IMR-90 (cell line): ENCODE results near the gene ADAMTS12. TPM values are rescaled to one million over a fixed set of nuclear protein-coding genes. Genes with fewer than 3 reads are reported as not detected.

Experiments used
- ATAC-seq: fragments of 200-7000 bp; cut with Tn5 transposase; 2 replicates; pipeline ENCODE4 v1.9.1; 2020; ENCODE audit warnings: low read depth, mild to moderate bottlenecking, moderate library complexity
- BruUV-seq: library from RNA; stranded (reverse); fragments of 400-500 nt; replicated peaks from 2 replicates; lab custom pipeline; 2021; lab: Mats Ljungman, UMichigan
- CTCF ChIA-PET: fragments of 300-600 bp; formaldehyde crosslinking; extraction: SDS; loops from one replicate; lab custom pipeline; 2021; ENCODE audit warnings: antibody characterized with exemption; lab: Yijun Ruan, JAX
- POLR2A ChIA-PET: fragments of 300-600 bp; sonication (Branson Sonifier 250); formaldehyde crosslinking; loops from one replicate; lab custom pipeline; 2022; ENCODE audit warnings: antibody characterized with exemption; ENCODE audit not compliant: unreplicated experiment; lab: Charles Lee
- DNase-seq: peaks from one replicate; pipeline ENCODE4 v3.0.0; 2013
- H2AFZ ChIP-seq: replicated peaks from 2 replicates; pipeline ENCODE3; 2013; ENCODE audit warnings: low read length, mild to moderate bottlenecking; ENCODE audit not compliant: poor library complexity
- H2AK5ac ChIP-seq: 2 replicates; pipeline ENCODE4 v1.6.1; 2013; ENCODE audit warnings: low read depth, low read length, inconsistent platforms
- H2AK9ac ChIP-seq: replicated peaks from 2 replicates; pipeline ENCODE3; 2013; ENCODE audit warnings: mild to moderate bottlenecking, low read depth, low read length, moderate library complexity; ENCODE audit not compliant: poor library complexity
- H2BK120ac ChIP-seq: 2 replicates; pipeline ENCODE4 v1.6.1; 2013; ENCODE audit warnings: low read depth, low read length, inconsistent platforms
- H2BK15ac ChIP-seq: 3 replicates; pipeline ENCODE4 v1.6.1; 2013; ENCODE audit warnings: low read depth, low read length, inconsistent platforms
- H2BK20ac ChIP-seq: 2 replicates; pipeline ENCODE4 v1.6.1; 2013; ENCODE audit warnings: low read depth, mild to moderate bottlenecking, inconsistent platforms, low read length, moderate library complexity
- H2BK5ac ChIP-seq: 2 replicates; pipeline ENCODE4 v1.6.1; 2013; ENCODE audit warnings: mild to moderate bottlenecking, low read depth, low read length, inconsistent platforms; ENCODE audit not compliant: poor library complexity, severe bottlenecking
- H3K14ac ChIP-seq: replicated peaks from 2 replicates; pipeline ENCODE4 v1.6.1; 2013; ENCODE audit warnings: low read depth, low read length, inconsistent platforms
- H3K18ac ChIP-seq: 2 replicates; pipeline ENCODE4 v1.6.1; 2013; ENCODE audit warnings: low read depth, low read length, control low read depth
- H3K23ac ChIP-seq: 2 replicates; pipeline ENCODE4 v1.6.1; 2013; ENCODE audit warnings: low read depth, low read length, inconsistent platforms
- H3K27ac ChIP-seq: 2 replicates; pipeline ENCODE4 v1.5.1; 2013; ENCODE audit warnings: mild to moderate bottlenecking, control low read depth, low read length; ENCODE audit not compliant: insufficient read depth
- H3K27me3 ChIP-seq: 2 replicates; pipeline ENCODE4 v1.6.1; 2013; ENCODE audit warnings: low read length; ENCODE audit not compliant: control insufficient read depth, insufficient read depth
- H3K36me3 ChIP-seq: 2 replicates; pipeline ENCODE4 v1.6.1; 2013; ENCODE audit warnings: low read length, mixed read lengths; ENCODE audit not compliant: control insufficient read depth, insufficient read depth
- H3K4ac ChIP-seq: 2 replicates; pipeline ENCODE4 v1.6.1; 2013; ENCODE audit warnings: low read depth, low read length, inconsistent platforms
- H3K4me1 ChIP-seq: 2 replicates; pipeline ENCODE4 v1.6.1; 2013; ENCODE audit warnings: low read length, mixed read lengths; ENCODE audit not compliant: control insufficient read depth, insufficient read depth
- H3K4me2 ChIP-seq: 2 replicates; pipeline ENCODE4 v1.6.1; 2013; ENCODE audit warnings: low read depth, mild to moderate bottlenecking, control low read depth, low read length, moderate library complexity
- H3K4me3 ChIP-seq: 2 replicates; pipeline ENCODE4 v1.5.1; 2013; ENCODE audit warnings: low read depth, mild to moderate bottlenecking, control low read depth, low read length, moderate library complexity; ENCODE audit not compliant: insufficient read depth
- H3K56ac ChIP-seq: 2 replicates; pipeline ENCODE4 v1.6.1; 2013; ENCODE audit warnings: low read length, inconsistent platforms; ENCODE audit not compliant: insufficient read depth; ENCODE audit errors: extremely low read depth
- H3K79me1 ChIP-seq, 2 experiments: 2 replicates each; pipeline ENCODE4 v1.6.1; 2013; ENCODE audit warnings: low read length in 2 of 2, inconsistent platforms in 1 of 2, low read depth in 1 of 2
- H3K9ac ChIP-seq: 2 replicates; pipeline ENCODE4 v1.6.1; 2013; ENCODE audit warnings: low read depth, low read length, control low read depth
- H3K9me1 ChIP-seq: 2 replicates; pipeline ENCODE4 v1.6.1; 2013; ENCODE audit warnings: low read length, inconsistent platforms; ENCODE audit not compliant: insufficient read depth
- H3K9me3 ChIP-seq: 2 replicates; pipeline ENCODE4 v1.6.1; 2013; ENCODE audit warnings: low read length; ENCODE audit not compliant: control insufficient read depth, insufficient read depth
- H4K20me1 ChIP-seq: 2 replicates; pipeline ENCODE4 v1.6.1; 2013; ENCODE audit warnings: low read length, inconsistent platforms; ENCODE audit not compliant: insufficient read depth
- H4K5ac ChIP-seq: 2 replicates; pipeline ENCODE4 v1.6.1; 2013; ENCODE audit warnings: mild to moderate bottlenecking, low read depth, low read length, control low read depth
- H4K8ac ChIP-seq, 2 experiments: 2 replicates each; pipeline ENCODE4 v1.6.1; 2013; ENCODE audit warnings: low read depth in 2 of 2, low read length in 2 of 2, control low read depth in 1 of 2, inconsistent platforms in 1 of 2
- H4K91ac ChIP-seq: 2 replicates; pipeline ENCODE4 v1.6.1; 2013; ENCODE audit warnings: low read depth, low read length, inconsistent platforms; ENCODE audit not compliant: insufficient read depth
- MAZ ChIP-seq: IDR thresholded peaks from 2 replicates; pipeline ENCODE4 v1.6.1; 2012; ENCODE audit warnings: low read depth, mild to moderate bottlenecking, low read length, improper control_type of control experiment, moderate library complexity, borderline replicate concordance
- SMC3 ChIP-seq: fragments of 150-350 bp; IDR thresholded peaks from 2 replicates; pipeline ENCODE4 v1.6.1; 2016; ENCODE audit warnings: low read depth, mild to moderate bottlenecking, antibody characterized with exemption, low read length, moderate library complexity
- WGBS, 2 experiments: methylation state at CpG; one replicate each; pipeline versions ENCODE4 v1.1.5 to v1.1.7; 2013; ENCODE audit warnings: missing lambda C conversion rate in 2 of 2; ENCODE audit not compliant: insufficient read length in 1 of 2; ENCODE audit errors: extremely low coverage in 2 of 2; 5-methylcytosine and 5-hydroxymethylcytosine counted together
- dilution Hi-C: fragments of 300-500 bp; cut with HindIII; formaldehyde crosslinking; loops from one replicate; pipeline ENCODE4 v1.14.3; 2018; ENCODE audit warnings: low sequenced_read_pairs; ENCODE audit not compliant: unreplicated experiment
- in situ Hi-C: fragments of 300-500 bp; cut with MboI; formaldehyde crosslinking; loops from 3 replicates; pipeline ENCODE4 v1.14.3; 2019; ENCODE audit warnings: low sequenced_read_pairs, inconsistent platforms, mixed read lengths
- intact Hi-C: fragments of 100-400 bp; cut with micrococcal nuclease; formaldehyde crosslinking; loops from 2 replicates; pipeline ENCODE4 v1.10.0; 2022
- polyA plus RNA-seq, 3 experiments: library from polyadenylated mRNA; depleted of rRNA; stranded (reverse); fragments of >200 nt; gene quantifications; 2 replicates each; pipeline ENCODE4 v1.2.3, GENCODE V29; 2012; ENCODE audit warnings: low replicate concordance in 1 of 3
- total RNA-seq: library from RNA; depleted of rRNA; stranded (reverse); fragments of >200 nt; gene quantifications from 2 replicates; pipeline ENCODE4 v1.2.3, GENCODE V29; 2012

ADAMTS12 gene
- total and polyA plus RNA-seq, 2 of the 4 experiments (the other 2 are of a cell fraction) = 27.3 to 51.3 TPM

DNA sequence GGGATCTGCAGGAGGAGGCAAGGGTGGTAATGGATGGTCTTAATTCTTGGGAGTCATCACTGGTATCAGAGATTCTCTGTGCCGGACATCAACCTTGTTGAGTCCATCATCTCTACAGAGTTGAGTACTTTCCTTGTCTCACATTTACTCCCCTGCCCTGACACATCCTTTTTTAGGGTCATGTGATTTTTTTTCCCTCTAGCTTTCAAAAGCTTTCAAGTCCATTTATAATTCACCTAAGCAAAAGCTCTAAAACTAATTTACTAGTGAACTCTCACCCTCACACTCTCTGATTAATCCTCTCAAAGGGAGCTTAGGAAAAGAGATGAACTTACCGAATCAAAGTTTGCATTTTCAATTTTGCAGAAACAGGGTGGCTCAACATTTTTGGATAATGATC, 258.1 kb downstream of the ADAMTS12 start:
- H3K79me1 ChIP-seq = no peaks in the 10 kb centered on the region
- WGBS, 2 experiments = no CpG with 5 or more reads among the region's 2 CpGs
- H3K56ac ChIP-seq = no peak overlapping the region
- H3K23ac ChIP-seq = no peak overlapping the region
- CTCF ChIA-PET = no interaction called here
- no peaks in the 10 kb centered on the region; the same call in 1 of the 2 replicates for H3K9me1 ChIP-seq
- H2AK9ac ChIP-seq = no peak overlapping the region
- H3K4me1 ChIP-seq = no peaks in the 10 kb centered on the region
- H2BK20ac ChIP-seq = no peak overlapping the region
- H4K5ac ChIP-seq = no peak overlapping the region
- H2AFZ ChIP-seq = no peak overlapping the region
- POLR2A ChIA-PET = no interaction called here
- no peak overlapping the region for H2BK15ac ChIP-seq
- H4K91ac ChIP-seq = no peak overlapping the region
- H2BK5ac ChIP-seq = no peak overlapping the region
- no TSS peak for BruUV-seq
- H3K4ac ChIP-seq = no peak overlapping the region
- in situ Hi-C loops = no loop called here
- no peaks in the 10 kb centered on the region for H3K27me3 ChIP-seq
- no peak overlapping the region for H3K9ac ChIP-seq
- H3K4me3 ChIP-seq = no peak overlapping the region
- H4K20me1 ChIP-seq = no peaks in the 10 kb centered on the region
- TF ChIP-seq MAZ = no peak
- TF ChIP-seq SMC3 = no peak
- H2AK5ac ChIP-seq = no peak overlapping the region
- intact Hi-C loops = no loop called here
- H3K36me3 ChIP-seq = peaks cover 3% of the 10 kb centered on the region
- no peak overlapping the region for H2BK120ac ChIP-seq
- no peak overlapping the region for H3K4me2 ChIP-seq
- dilution Hi-C loops = no loop called here
- no peak overlapping the region for H3K14ac ChIP-seq
- no peak for ATAC-seq
- no peak overlapping the region for H3K18ac ChIP-seq
- DNase-seq = no peak
- H4K8ac ChIP-seq = no peak overlapping the region
- no peaks in the 10 kb centered on the region for H3K9me3 ChIP-seq
- no peak overlapping the region for H3K27ac ChIP-seq
